Upper lobe of left lung (tissue), 6 donors: ENCODE results near the gene PSEN1. TPM values are rescaled to one million over a fixed set of nuclear protein-coding genes. Genes with fewer than 3 reads are reported as not detected.

Source experiments
- ATAC-seq, 2 donors: fragments of 200-7000 bp; cut with Tn5 transposase; one replicate each; pipeline ENCODE4 v1.9.1; 2022; ENCODE audit warnings: mild to moderate bottlenecking in 2 of 2, moderate library complexity in 2 of 2; ENCODE audit not compliant: low FRiP score in 2 of 2
- DNase-seq, 2 donors: peaks; one replicate each; pipeline ENCODE4 v3.0.0-alpha.2; 2019 to 2020
- H3K27ac ChIP-seq, 4 donors: fragments of 200-600 bp; sonication (generic); one replicate each; pipeline ENCODE4 v1.5.1; 2016 to 2019
- H3K27me3 ChIP-seq, 4 donors: fragments of 200-600 bp; sonication (generic); one replicate each; pipeline ENCODE4 v1.5.1; 2017 to 2019
- H3K36me3 ChIP-seq, 4 donors: fragments of 200-600 bp; sonication (generic); one replicate each; pipeline ENCODE4 v1.5.1; 2016 to 2019
- H3K4me1 ChIP-seq, 4 donors: fragments of 200-600 bp; sonication (generic); one replicate each; pipeline ENCODE4 v1.5.1; 2018 to 2019
- H3K4me3 ChIP-seq, 4 donors: fragments of 200-600 bp; sonication (generic); one replicate each; pipeline ENCODE4 v1.5.1; 2017 to 2019; ENCODE audit warnings: mild to moderate bottlenecking in 2 of 4, moderate library complexity in 1 of 4
- H3K9me3 ChIP-seq, 4 donors: fragments of 200-600 bp; sonication (generic); one replicate each; pipeline ENCODE4 v1.5.1; 2018 to 2019
- CTCF ChIP-seq, 6 experiments: fragments of 450-650 bp in 4 of 6; fragments of 200-600 bp in 2 of 6; sonication (generic) in 2 of 6; IDR thresholded peaks; one replicate each; pipeline ENCODE4 v1.5.1; 2016 to 2019; ENCODE audit warnings: antibody characterized with exemption in 6 of 6
- EP300 ChIP-seq, 4 donors: sonication (generic); formaldehyde crosslinking; IDR thresholded peaks; one replicate each; pipeline ENCODE4 v1.5.1; 2017; ENCODE audit warnings: antibody characterized with exemption in 4 of 4, control low read depth in 2 of 4
- POLR2A ChIP-seq, 4 donors: fragments of 450-650 bp; IDR thresholded peaks; one replicate each; pipeline ENCODE4 v1.5.1; 2016 to 2017; ENCODE audit warnings: antibody characterized with exemption in 4 of 4, mild to moderate bottlenecking in 2 of 4
- POLR2AphosphoS5 ChIP-seq, 2 donors: sonication (generic); formaldehyde crosslinking; IDR thresholded peaks; one replicate each; pipeline ENCODE4 v1.5.1; 2017; ENCODE audit warnings: antibody characterized with exemption in 2 of 2
- WGBS, 2 donors: methylation state at CpG; one replicate each; pipeline ENCODE4 v1.1.5; 2017 to 2018; 5-methylcytosine and 5-hydroxymethylcytosine counted together
- total RNA-seq, 6 donors: library from RNA; depleted of rRNA in 4 of 6; stranded (reverse); fragments of >200 nt in 4 of 6; gene quantifications; one replicate each; pipeline versions ENCODE4 v1.1.0 to v1.2.1, GENCODE V29; 2016 to 2021
- donor health status: DM: no; HTN: no; CAD: no; lungs with moderate emphysema.
- donor health status: DM: no; HTN: yes; CAD: no; lungs with severe emphysema.

Gene PSEN1
- total RNA-seq, 6 donors from 2014 or later = 31.1 to 68.9 (median 56.8) TPM

- Histone ChIP-seq H3K36me3 (peaks cover 0 to 3% (median 0%) of the 10 kb centered on the region in 4 donors), H3K27me3 (peaks cover 0 to under 1% (median 0%) of the 10 kb centered on the region in 4 donors), H3K4me3 (no peak overlapping the region), H3K4me1 (peaks cover 12 to 31% (median 24%) of the 10 kb centered on the region in 4 donors), H3K27ac (peak overlapping the region in 2 of 4 donors; percentile 50 to 66), H3K9me3 (no peaks in the 10 kb centered on the region)
- DNase-seq = peak in 1 of 2 donors; percentile 66
- TF ChIP-seq POLR2A (IDR thresholded peaks at IDR 0.05) = no peak
- peak in 1 of 6 experiments; percentile 15 for TF ChIP-seq CTCF (IDR thresholded peaks at IDR 0.05)
- peak in 1 of 2 donors; percentile 33 for TF ChIP-seq POLR2AphosphoS5 (IDR thresholded peaks at IDR 0.05)
- TF ChIP-seq EP300 (IDR thresholded peaks at IDR 0.05) = no peak
- no peak for ATAC-seq
- 44 to 58% methylated on average over 16 to 18 of the region's 19 CpGs for WGBS, 2 donors
These were observed 95.9 kb downstream of the PSEN1 start for GRCh38 chr14:73231981-73232851.

- peaks cover 19 to 35% (median 30%) of the 10 kb centered on the region in 4 donors for H3K4me1 ChIP-seq
- no peak for ATAC-seq
These were observed 96.7 kb downstream of the PSEN1 start for GRCh38 chr14:73232984-73233383.

DNA sequence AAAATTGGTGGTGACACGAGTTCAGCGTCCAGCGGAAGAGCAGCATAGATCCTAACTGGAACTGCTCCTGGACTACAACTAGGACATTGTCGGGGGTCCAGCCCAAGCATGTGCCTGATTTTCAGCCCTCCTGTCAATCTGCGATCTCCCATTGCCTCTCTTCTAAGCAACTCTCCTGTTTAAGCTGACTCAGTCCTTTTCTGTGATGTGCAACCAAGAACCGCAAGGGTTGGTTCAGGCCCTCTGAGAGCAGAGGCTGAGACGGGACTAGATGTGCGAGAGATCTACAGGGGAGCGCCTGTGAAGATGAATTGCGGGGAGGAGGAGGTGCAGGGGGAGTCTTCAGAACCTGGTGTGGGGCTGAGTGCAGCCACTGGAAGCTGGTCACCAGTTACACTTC is 97.3 kb downstream of the PSEN1 start:
- TF ChIP-seq POLR2AphosphoS5 (IDR thresholded peaks at IDR 0.05) = no peak
- TF ChIP-seq CTCF (IDR thresholded peaks at IDR 0.05) = no peak
- no peak for TF ChIP-seq EP300 (IDR thresholded peaks at IDR 0.05)
- no peak for TF ChIP-seq POLR2A (IDR thresholded peaks at IDR 0.05)
- no peak overlapping the region for H3K4me3 ChIP-seq
- ATAC-seq (no peak), DNase-seq (no peak)
- H3K27me3 ChIP-seq = peaks cover 0 to 14% (median 8%) of the 10 kb centered on the region in 4 donors
- H3K36me3 ChIP-seq = peaks cover 0 to 3% (median 0%) of the 10 kb centered on the region in 4 donors
- H3K9me3 ChIP-seq = no peaks in the 10 kb centered on the region
- 89 to 91% methylated on average over 7 to 10 of the region's 10 CpGs for WGBS, 2 donors
- no peak overlapping the region for H3K27ac ChIP-seq
- peaks cover 25 to 35% (median 30%) of the 10 kb centered on the region in 4 donors for H3K4me1 ChIP-seq

More at GRCh38 chr14:73232984-73233383, 96.7 kb downstream of the PSEN1 start:
- Histone ChIP-seq H3K36me3 (peaks cover 0 to 3% (median 0%) of the 10 kb centered on the region in 4 donors), H3K27ac (no peak overlapping the region), H3K4me3 (no peak overlapping the region), H3K27me3 (peaks cover 0 to 8% (median 6%) of the 10 kb centered on the region in 4 donors), H3K9me3 (no peaks in the 10 kb centered on the region)
- TF ChIP-seq POLR2AphosphoS5 (IDR thresholded peaks at IDR 0.05) = no peak
- 78 to 88% methylated on average over 8 of the region's 8 CpGs for WGBS, 2 donors
- no peak for DNase-seq

- WGBS, 2 donors = 87 to 88% methylated on average over 5 of the region's 5 CpGs
- ATAC-seq (no peak), DNase-seq (no peak)
- Histone ChIP-seq H3K9me3 (no peaks in the 10 kb centered on the region), H3K4me1 (peaks cover 26 to 35% (median 32%) of the 10 kb centered on the region in 4 donors), H3K36me3 (peaks cover 0 to 2% (median 0%) of the 10 kb centered on the region in 4 donors), H3K4me3 (no peak overlapping the region), H3K27me3 (peaks cover 0 to 14% (median 10%) of the 10 kb centered on the region in 4 donors), H3K27ac (no peak overlapping the region)
- TF ChIP-seq POLR2A (IDR thresholded peaks at IDR 0.05) (no peak), CTCF (IDR thresholded peaks at IDR 0.05) (no peak), EP300 (IDR thresholded peaks at IDR 0.05) (no peak), POLR2AphosphoS5 (IDR thresholded peaks at IDR 0.05) (no peak)
These were observed 97.7 kb downstream of the PSEN1 start for GRCh38 chr14:73234029-73234428.

- Histone ChIP-seq H3K4me3 (no peak overlapping the region), H3K27me3 (peaks cover 0 to 18% (median 10%) of the 10 kb centered on the region in 4 donors), H3K4me1 (peaks cover 30 to 41% (median 39%) of the 10 kb centered on the region in 4 donors), H3K27ac (no peak overlapping the region), H3K9me3 (no peaks in the 10 kb centered on the region), H3K36me3 (no peaks in the 10 kb centered on the region)
- 84 to 88% methylated on average over 8 to 11 of the region's 11 CpGs for WGBS, 2 donors
- no peak for TF ChIP-seq CTCF (IDR thresholded peaks at IDR 0.05)
- TF ChIP-seq POLR2A (IDR thresholded peaks at IDR 0.05) = no peak
- TF ChIP-seq EP300 (IDR thresholded peaks at IDR 0.05) = no peak
- TF ChIP-seq POLR2AphosphoS5 (IDR thresholded peaks at IDR 0.05) = no peak
- DNase-seq = no peak
- ATAC-seq = no peak
These were observed 98.5 kb downstream of the PSEN1 start for GRCh38 chr14:73234586-73235394.
